GM21723 (cell line): ENCODE results near the gene PAQR8.

Experiments used
- ATAC-seq: cut with Tn5 transposase; IDR thresholded peaks from one replicate; pipeline ENCODE4 v1.9.1; 2021; ENCODE audit warnings: mild to moderate bottlenecking, moderate library complexity; ENCODE audit not compliant: unreplicated experiment

Gene PAQR8

DNA sequence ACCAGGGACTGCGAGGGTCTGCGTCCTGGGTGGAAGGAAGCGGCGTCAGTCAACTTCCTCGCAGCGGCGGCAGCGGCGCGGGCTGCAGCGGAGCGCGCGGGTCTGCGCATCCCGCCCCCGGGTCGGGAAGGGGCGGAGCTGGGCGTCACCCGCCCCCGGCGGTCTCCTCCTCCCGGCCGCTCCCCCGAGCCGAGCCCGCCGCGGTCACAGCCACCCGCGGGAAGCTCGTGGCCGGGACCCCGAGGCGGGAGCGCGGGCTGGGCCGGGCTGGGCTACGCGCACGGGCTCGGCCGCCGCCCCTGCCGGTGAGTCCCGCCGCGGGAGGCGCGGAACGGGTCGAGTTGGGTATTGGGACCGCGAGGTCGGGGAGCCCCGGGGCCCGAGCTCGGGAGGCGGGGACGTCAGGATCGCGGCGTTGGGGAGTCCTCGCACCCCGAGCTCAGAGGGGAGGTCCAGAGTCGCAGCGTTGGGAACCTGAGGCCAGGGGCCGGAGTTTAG lies at the start of gene PAQR8:
Gene PAQR8, plus strand, starts transcription at position 207 of the 498 bp plus-strand sequence. CDS start 41,063 bp downstream, outside the sequence.
- ATAC-seq: peak; percentile 78

DNA sequence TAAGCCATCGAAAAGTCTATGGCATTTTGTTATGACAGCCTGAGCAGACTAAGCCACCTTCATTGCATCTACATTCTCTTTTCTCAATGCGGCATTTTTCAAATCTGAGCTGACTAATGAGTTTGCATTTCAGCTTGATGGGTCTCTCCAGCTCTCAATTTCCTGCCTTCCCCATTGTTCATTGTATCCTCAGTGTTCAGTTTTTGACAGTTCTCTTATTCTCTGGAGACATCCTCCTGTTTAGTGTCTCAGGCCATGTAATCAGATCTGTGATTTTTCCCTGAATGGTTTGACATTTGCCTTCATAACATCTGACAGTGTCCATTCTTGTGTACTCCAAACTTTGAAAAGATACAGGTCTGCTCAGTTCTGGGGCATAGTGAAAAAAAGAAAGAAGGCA lies 49.5 kb upstream of the PAQR8 start:
- no peak for ATAC-seq

- ATAC-seq: no peak
These were observed 47.2 kb upstream of the PAQR8 start for GRCh38 chr6:52314752-52315151.

- ATAC-seq: no peak
These were observed 44.7 kb upstream of the PAQR8 start for GRCh38 chr6:52317211-52317610.

GRCh38 chr6:52317841-52318581 lies 43.9 kb upstream of the PAQR8 start:
- ATAC-seq: peak; percentile 99

- no peak for ATAC-seq
These were observed 37.8 kb upstream of the PAQR8 start for GRCh38 chr6:52324189-52324588.

DNA sequence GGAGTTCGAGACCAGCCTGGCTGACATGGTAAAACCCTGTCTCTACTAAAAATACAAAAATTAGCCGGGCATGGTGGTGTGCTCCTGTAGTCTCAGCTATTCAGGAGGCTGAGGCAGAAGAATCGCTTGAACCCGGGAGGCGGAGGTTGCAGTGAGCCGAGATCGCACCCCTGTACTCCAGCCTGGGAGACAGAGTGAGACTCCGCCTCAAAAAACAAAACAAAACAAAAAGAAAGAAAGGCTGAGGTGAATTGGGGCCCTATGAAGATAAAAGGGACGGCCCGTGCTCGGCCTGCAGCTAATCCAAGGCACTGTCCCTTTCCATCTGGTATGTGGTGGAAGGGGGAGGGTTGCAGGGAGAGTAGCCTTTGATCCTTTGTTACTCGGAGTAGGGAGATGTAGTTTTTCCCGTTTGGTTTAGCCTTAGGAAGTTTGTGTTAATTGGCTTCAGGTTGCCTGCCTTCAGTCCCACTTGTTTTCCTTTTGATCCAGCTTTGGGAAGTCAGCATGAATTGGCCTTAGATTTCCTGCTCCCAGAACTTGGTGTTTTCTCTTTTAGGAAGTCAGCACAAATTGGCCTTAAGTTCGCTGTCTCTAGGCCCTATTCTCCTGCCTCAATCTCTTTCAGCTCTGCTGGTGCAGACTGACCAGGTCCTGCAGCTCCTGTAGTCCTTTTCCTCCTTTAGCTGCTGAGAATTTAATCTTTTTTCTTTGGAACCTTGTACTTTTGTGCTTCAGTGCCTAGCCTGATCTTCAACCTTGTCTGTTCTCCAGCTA lies 36.1 kb upstream of the PAQR8 start:
- no peak for ATAC-seq

- no peak for ATAC-seq
These were observed 35.2 kb upstream of the PAQR8 start for GRCh38 chr6:52326540-52327364.

DNA sequence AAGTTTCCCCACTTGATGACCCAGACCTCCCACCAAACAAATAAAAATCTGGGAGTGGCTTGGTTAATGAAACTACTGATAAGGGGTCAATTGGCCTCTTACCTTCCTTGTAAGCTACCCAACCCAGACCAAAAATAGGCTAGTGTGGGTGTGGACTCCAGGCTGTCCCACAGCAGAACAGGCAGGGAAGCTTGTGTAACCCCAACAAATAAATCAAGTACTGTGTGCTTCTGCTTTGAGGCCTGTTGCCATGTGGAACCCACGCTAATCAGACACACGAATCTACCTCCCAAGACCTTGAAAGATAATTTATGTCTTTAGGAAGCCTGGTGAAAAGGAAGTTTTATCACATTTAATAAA lies 33.7 kb upstream of the PAQR8 start:
- no peak for ATAC-seq

DNA sequence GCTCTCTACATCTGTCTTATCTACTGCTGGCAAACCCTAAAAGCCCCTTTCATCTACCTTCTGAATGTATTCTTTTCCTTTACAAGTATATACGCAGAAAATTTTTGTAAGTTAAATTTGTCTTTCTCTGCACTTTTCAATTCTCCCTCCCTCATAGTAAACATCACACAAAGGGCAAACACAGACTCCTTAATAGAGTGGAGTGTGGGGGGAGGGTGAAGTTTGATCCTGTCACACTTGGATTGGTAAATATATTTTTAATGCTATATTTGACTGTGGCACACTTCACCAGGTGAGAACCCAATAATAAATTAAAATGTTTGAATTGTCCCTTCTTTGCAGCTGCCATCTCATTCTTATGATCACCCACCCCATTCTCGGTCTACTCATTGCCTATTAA lies 33.2 kb upstream of the PAQR8 start:
- ATAC-seq: no peak

DNA sequence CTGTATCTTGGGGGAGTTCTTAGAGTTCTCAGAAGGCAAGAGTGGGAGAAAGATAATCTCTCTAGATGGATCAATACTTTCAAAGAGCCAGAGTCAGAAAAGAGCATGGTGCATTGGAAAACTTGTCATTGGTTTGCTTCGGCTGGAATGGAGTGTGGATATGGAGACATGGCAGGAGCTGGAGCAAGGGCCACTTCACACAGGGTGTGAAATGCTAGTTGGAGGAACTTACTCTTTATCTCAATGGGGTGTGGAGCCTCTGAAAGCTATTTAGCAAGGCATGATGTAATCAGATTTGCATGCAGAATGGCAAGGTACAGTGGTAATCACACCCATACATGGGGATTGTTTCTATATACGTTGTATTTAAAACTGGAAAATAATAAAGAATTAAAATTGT lies 31.5 kb upstream of the PAQR8 start:
- no peak for ATAC-seq

GRCh38 chr6:52331793-52332457 lies 30.0 kb upstream of the PAQR8 start:
- ATAC-seq: no peak

DNA sequence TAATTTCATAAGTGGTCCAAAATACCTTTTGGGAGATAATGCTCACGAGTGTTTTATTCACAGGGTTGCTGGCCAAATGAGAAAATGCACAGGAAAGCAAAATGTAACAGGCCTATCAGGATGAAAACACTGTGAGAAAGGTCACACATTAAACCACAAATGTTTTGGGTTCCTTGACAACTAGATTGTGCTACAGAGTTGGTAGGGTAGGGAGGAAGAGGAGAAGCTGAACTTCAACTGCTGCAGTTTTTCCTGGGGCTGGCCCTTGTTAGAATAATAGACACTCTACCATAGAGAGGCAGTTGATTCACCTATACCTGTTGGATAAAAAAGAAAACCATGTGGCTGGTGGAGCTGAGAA lies 28.1 kb upstream of the PAQR8 start:
- ATAC-seq: no peak

DNA sequence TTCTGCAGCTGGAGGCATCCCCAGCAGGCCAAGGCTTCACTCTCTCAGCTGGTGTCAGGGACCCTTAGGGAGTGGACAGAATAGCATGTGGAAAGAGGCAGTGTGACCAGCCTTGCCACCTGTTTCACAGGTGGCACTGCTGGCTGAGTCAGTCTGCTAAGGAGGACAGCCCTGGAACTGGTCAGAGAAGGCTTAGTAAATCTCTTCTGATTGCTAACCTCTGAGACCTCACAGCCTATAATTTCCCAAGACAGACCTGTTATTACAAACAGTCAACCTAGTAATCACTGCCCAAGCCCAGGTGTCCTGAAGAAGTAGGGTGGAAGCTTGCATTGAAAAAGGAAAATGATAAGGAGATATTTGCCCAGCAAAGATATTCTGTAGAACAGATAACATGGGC lies 26.4 kb upstream of the PAQR8 start:
- no peak for ATAC-seq

DNA sequence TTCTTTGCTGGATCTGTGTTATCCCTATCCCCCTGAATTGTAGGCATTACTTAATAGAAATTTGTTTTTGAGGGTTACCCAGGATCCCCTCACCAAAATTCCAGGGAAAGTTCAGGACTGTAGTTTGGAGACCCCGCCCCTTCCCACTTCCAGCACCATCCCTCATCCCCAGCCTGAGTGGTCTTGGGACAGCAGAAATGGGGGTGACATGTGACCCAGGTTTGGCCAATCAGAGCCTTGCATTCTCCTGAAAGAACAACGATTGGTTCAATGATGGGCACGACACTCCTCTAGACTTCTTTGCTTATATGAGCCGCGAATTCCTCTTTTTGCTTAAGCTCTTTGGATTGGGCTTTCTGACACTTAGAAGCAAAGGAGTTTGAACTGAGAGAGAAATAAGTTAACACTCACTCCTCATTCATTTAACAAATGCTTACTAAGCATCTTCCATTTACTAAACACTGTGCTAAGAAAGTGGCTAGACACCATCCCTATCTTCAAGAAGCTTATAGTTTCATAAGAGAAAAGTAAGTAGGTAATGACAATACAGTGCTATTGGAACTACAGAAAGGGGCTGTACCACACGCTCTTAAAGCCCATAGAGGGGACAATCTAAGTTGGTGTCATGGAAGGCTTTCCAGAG lies 24.9 kb upstream of the PAQR8 start:
- ATAC-seq: no peak

- peak; percentile 84 for ATAC-seq
These were observed 24.2 kb upstream of the PAQR8 start for GRCh38 chr6:52337633-52338290.

GRCh38 chr6:52340603-52340880 lies 21.4 kb upstream of the PAQR8 start:
- ATAC-seq: no peak

- no peak for ATAC-seq
These were observed 20.2 kb upstream of the PAQR8 start for GRCh38 chr6:52341561-52342260.

DNA sequence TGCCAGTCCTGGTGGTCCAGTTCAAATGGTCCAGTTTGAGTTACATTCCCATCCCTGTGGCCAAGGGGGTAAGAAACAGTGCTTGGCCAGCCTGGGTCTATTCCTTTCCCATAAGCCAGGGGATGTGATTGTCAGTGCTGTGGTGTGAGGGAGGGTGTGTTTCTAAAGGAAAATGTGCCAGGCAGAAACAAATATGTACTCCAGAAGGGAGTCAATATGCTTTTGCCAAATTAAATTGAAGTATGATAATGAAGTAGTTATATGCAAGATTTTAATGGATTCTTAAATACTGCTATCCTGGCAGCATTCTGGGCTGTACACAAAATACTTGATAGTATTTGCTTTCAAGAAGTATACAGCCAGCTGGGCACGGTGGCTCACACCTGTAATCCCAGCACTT lies 16.6 kb upstream of the PAQR8 start:
- ATAC-seq: no peak

GRCh38 chr6:52346503-52346902 lies 15.4 kb upstream of the PAQR8 start:
- no peak for ATAC-seq
